GM19099 (cell line): ENCODE results near the gene CMIP.

Source experiments
- POLR2A ChIP-seq: IDR thresholded peaks from 3 replicates; pipeline ENCODE4 v1.6.1; 2011; ENCODE audit warnings: low read depth; ENCODE audit not compliant: insufficient read length; ENCODE audit errors: extremely low read depth

The CMIP gene

GRCh38 chr16:81473969-81474959 is 29.7 kb downstream of the CMIP start:
- no peak for TF ChIP-seq POLR2A

DNA sequence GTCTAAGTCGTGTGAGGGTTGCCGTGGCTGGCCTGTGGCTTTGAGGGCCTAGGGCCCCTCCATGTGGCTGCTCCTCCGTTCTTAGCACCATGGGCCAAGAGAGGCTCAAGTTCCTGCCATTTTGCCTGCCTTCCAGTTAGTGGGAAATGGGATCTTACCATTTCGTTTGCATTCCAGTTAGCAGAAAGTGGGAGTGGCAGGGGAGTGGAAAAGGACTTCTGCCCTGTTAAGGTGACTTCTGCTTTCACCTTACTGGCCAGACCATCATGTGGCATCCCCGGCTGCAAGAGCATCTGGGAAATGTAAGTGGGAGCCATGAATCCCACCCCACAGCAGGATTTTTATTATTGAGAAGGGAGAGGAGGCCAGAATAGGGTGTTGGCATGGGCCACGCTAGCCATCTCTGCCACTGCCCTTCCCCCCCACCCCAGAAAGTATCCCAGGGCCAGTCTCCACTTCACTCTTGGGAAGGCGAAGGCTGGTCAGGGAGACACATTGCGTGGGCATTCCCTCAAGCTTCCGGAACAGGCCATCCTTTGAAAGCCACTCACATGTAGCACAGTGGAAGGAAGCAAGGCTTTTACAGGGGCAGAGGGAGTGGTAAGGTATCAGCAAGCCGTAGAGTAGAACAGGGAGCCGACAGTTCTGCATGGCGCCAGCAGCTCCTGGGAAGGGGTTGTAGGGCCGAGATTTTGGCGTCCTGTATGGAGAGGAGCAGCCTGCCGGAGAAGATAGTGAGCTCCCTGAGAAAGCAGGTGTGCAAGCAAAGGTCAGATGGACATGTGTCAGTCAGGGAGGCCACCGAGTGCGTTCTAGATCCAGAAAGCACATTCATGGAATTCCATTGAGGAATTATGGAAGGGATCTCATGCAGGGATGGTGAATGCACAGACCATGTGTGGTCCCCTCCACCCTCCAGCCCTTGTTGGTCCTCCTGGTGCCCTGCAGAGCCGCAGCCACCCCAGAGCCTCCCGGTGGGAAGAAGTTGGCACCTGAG is 33.4 kb downstream of the CMIP start:
- no peak for TF ChIP-seq POLR2A

- peak; percentile 53 for TF ChIP-seq POLR2A
Observed at GRCh38 chr16:81478876-81479511, 34.4 kb downstream of the CMIP start.

DNA sequence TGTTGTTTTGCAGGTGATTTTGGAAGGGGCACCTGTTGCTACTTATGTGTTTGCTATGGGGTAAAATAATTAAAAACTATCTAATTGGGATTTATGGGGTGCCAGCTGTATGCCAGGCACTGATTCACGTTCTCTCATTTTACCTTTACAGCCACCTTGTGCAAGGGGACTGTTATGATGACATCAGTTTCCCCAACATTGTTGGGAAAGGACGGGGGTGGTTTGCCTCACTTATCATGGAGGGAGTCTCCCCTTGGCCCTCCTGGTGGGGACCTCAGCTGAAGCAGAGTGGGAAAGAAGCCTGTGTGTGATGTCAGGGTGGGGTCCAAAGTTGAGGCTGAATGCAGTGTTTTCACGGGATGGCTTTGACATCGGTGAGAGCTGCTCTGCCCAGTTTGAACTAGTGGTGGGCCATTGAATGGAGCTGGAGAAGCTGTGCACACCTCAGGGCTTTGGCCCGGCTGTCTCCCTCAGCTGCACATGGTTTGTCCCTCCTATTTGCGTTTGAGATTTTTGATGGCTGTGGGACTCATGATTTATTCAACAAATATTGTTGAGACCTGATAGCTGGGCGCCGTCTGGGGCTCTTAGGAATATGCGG is 36.1 kb downstream of the CMIP start:
- no peak for TF ChIP-seq POLR2A

DNA sequence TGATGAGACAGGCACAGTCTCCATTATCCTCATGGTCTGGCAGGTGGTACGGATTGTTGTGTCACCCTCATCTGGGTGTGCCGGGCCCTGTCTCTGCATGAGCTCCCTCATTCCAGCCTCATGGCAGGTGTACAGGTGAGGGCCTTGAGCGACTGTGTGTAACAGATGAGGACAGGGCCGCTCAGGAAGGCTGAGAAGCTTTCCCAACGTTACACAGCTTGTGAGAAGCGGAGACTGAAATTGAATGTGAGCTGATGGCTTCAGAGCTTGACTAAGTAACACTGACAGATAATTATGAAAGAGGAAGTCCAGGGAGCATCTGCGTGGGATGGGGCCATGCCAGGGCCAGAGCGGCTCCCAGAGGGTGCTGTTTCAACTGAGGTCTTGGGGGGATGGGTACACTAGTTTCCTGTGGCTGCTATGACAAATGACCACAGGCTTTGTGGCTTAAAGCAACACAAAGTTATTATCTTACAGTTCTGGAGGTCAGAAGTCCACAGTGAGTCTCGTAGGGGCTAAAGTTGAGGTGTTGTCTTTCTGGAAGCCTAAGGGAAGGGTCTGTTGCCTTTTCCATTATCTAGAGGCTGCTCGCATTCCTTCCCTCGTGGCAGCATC is 36.7 kb downstream of the CMIP start:
- TF ChIP-seq POLR2A = peak; percentile 66

DNA sequence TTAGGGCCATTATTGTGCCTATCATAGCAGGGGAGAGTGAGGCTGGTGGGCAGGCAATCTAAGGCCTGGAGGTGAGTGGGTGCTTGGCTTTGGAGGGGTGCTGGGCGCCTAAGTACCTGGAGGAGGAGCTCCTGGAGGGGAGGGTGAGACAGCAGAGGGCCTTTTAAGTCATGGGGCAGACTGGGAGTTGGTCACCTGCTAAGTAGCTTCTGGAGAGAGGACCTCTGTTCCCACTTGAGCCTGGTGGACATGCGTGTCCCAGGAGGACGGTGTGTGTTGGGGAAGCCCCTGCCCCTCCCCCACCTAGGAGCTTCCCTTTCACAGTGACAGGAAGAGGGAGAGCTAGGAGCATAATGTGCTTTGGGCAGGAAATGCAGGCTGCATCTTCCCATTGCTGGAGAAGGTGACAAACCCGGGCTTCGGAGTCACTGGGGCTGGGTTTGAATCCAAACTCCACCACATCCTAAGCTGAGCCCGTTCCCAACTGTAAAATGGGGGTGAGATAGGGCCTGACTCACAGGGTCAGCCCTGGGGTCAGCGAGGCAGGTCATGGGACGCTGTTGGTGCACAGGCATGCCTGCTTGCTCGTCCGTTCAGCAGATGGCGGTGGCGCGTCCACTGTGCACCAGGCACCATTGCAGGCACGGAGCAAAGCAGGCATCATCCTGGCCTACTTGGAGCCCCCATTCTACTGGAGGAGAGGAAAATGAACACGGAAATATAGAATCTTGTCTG is 37.9 kb downstream of the CMIP start:
- TF ChIP-seq POLR2A = no peak

GRCh38 chr16:81483064-81483969 is 38.7 kb downstream of the CMIP start:
- no peak for TF ChIP-seq POLR2A

- no peak for TF ChIP-seq POLR2A
Observed at GRCh38 chr16:81483970-81484595, 39.5 kb downstream of the CMIP start.

DNA sequence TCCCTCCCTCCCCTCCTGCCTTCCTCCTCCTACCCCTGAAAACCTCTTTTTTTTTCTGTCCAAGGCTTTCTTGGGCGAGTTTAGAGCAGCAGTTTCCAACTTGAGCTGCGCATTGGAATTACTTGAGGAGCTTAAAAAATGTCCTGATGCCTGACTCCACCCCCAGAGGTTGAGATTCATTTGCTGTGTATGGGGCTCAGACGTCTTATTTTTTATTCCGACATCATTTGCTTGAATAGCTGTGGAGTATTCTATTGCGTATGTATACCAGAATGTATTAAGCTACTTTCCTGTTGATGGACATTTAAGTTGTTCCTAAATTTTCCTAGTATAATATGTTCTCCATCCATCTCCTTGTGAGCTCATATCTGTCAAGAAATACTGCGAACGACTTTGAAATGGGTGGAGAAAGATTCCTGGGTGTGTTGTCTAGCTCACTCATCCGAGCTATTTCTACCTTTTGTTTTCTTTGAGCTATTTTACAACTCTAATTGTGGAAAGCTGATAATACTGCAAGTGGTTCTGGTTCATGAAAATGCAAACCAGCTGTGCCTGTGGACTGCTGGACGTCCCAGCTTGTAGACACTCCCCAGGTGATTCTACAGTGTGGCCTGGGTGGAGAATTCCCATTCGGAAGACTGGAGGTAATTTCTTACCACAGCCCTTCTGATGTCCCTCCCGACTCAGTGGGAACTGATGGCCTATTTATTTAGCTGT is 40.5 kb downstream of the CMIP start:
- TF ChIP-seq POLR2A = no peak

- TF ChIP-seq POLR2A = no peak
Observed at GRCh38 chr16:81485824-81486539, 41.4 kb downstream of the CMIP start.
